Measurements from ENCODE around the gene ARHGAP27. TPM values are rescaled to one million over a fixed set of nuclear protein-coding genes. Genes with fewer than 3 reads are reported as not detected.
"Not testable (repeated sequence)": the region's sequence is repeated elsewhere in the genome, so short reads cannot be mapped to it uniquely, and the experiment has no call there.

Gene ARHGAP27
- polyA plus RNA-seq, 1 experiment, result 0.64 TPM

DNA sequence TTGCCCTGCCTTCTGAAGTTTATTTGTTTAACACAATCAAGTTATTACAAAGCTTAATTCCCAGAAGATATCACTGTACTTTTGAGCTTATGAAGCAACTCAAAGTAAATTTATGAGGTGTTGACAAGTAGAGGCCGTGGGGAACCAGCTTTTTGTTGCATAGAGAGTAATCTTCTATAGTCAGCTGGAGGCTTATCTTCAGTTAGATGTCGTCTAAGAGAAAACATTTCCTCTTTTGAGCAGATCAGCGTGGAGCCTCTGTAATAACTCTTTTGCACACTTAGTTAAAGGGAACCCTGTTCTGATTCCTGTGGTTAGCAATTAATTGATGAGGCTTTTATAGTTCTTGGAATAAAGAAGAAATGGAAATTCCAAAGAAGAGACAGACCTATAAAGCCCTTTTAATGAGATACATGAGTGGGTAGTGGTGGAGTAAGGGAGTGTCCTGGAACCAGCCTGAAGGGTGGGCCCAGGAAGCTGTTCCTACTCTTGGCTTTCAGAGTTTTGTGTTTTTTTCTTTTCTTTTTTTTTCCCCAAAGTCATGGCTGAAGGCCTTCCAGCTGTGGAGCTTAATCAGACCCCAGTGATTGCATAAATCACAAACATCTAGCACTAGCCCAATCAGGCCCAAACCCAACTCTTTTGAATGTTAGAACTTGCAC is 87.0 kb downstream of the ARHGAP27 start:
- peak; percentile 55 for DNase-seq (ENCODE audit: low read depth, low spot score)
- TF ChIP-seq, protein P1, sequence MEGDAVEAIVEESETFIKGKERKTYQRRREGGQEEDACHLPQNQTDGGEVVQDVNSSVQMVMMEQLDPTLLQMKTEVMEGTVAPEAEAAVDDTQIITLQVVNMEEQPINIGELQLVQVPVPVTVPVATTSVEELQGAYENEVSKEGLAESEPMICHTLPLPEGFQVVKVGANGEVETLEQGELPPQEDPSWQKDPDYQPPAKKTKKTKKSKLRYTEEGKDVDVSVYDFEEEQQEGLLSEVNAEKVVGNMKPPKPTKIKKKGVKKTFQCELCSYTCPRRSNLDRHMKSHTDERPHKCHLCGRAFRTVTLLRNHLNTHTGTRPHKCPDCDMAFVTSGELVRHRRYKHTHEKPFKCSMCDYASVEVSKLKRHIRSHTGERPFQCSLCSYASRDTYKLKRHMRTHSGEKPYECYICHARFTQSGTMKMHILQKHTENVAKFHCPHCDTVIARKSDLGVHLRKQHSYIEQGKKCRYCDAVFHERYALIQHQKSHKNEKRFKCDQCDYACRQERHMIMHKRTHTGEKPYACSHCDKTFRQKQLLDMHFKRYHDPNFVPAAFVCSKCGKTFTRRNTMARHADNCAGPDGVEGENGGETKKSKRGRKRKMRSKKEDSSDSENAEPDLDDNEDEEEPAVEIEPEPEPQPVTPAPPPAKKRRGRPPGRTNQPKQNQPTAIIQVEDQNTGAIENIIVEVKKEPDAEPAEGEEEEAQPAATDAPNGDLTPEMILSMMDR (IDR thresholded peaks at IDR 0.05; ENCODE audit: low read depth, low read length), result no peak
- CTCF ChIA-PET, result interaction anchor here (1.0 to 1.1 kb wide), 2 partner anchors 28 to 98 kb away, joined by 3 read pairs; no protein-coding TSS in a partner anchor
- peak overlapping the region; percentile 75 for H3K27ac ChIP-seq (ENCODE audit: low read depth, low read length)
- H3K4me3 ChIP-seq (ENCODE audit: low read depth, low read length), result no peak overlapping the region
- no peaks in the 10 kb centered on the region for H3K27me3 ChIP-seq (ENCODE audit: control insufficient read depth, insufficient read depth, low read length)
- POLR2A ChIA-PET, result interaction anchor here (0.6 to 2.4 kb wide), 12 partner anchors 19 to 519 kb away, joined by 3 to 32 read pairs (median 5); partner anchors contain the start of genes HEXIM1 and MAP3K14
- no peaks in the 10 kb centered on the region for H3K9me3 ChIP-seq (ENCODE audit: control insufficient read depth, insufficient read depth, low read length)

DNA sequence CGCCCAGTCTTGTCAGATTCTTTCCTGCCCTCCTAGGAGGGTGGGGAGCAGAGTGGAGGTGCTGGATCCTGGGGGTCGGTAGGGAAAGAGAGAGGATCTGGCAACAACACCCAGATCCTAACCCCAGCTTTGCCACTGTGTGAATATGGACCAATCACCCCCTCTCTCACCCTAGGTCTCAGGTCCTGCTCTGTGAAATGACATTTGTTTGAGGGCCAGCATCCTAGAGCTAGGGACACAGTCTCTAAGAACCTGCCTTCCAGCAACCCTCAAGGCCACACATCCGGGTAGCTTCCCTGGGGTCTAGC is 87.5 kb downstream of the ARHGAP27 start:
- TF ChIP-seq, protein P1 (IDR thresholded peaks at IDR 0.05; ENCODE audit: low read depth, low read length), result no peak
- H3K4me3 ChIP-seq (ENCODE audit: low read depth, low read length), result no peak overlapping the region
- H3K27ac ChIP-seq (ENCODE audit: low read depth, low read length), result peak overlapping the region; percentile 75
- ChIA-PET POLR2A (interaction anchor here (0.6 to 2.4 kb wide), 10 partner anchors 19 to 519 kb away, joined by 3 to 32 read pairs (median 5); partner anchors contain the start of genes HEXIM1 and MAP3K14), CTCF (interaction anchor here (1.0 to 1.1 kb wide), 2 partner anchors 27 to 98 kb away, joined by 3 read pairs; no protein-coding TSS in a partner anchor)
- no peak for DNase-seq (ENCODE audit: low read depth, low spot score)
- H3K27me3 ChIP-seq (ENCODE audit: control insufficient read depth, insufficient read depth, low read length), result no peaks in the 10 kb centered on the region
- no peaks in the 10 kb centered on the region for H3K9me3 ChIP-seq (ENCODE audit: control insufficient read depth, insufficient read depth, low read length)

DNA sequence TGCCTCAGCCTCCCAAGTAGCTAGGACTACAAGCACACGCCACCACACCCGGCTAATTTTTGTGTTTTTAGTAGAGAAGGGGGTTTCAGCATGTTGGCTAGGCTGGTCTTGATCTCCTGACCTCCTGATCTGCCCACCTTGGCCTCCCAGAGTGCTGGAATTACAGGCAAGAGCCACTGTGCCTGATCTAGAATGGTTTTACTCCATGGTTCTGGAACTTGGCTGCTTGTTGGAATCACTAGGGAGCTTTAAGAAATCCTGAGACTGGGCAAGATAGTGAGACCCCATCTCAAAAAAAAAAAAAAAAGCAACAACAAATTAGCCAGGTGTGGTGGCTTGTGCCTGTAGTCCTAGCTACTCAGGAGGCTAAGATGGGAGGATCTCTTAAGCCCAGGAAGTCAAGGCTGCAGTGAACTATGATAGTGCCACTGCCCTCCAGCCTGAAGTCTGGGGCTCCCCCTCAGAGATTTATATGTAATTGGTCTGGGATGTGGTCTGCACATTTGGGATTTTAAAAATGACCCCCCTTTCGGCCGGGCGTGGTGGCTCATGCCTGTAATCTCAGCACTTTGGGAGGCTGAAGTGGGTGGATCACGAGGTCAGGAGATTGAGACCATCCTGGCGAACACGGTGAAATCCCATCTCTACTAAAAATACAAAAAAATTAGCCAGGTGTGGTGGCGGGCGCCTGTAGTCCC is 88.6 kb downstream of the ARHGAP27 start:
- H3K4me3 ChIP-seq (ENCODE audit: low read depth, low read length); H3K27me3 ChIP-seq (ENCODE audit: control insufficient read depth, insufficient read depth, low read length); H3K27ac ChIP-seq (ENCODE audit: low read depth, low read length); H3K9me3 ChIP-seq (ENCODE audit: control insufficient read depth, insufficient read depth, low read length); DNase-seq (ENCODE audit: low read depth, low spot score): not testable (repeated sequence)
- ChIA-PET POLR2A (interaction anchor here (0.6 to 2.4 kb wide), 3 partner anchors 25 to 216 kb away, joined by 4 to 32 read pairs (median 4); no protein-coding TSS in a partner anchor), CTCF (interaction anchor here (0.5 to 1.1 kb wide), 2 partner anchors 97 to 136 kb away, joined by 3 read pairs; no protein-coding TSS in a partner anchor)

Other genes with a start within 250 kb of the ARHGAP27 start
- gene FMNL1, start 211.0 kb downstream of the ARHGAP27 start, polyA plus RNA-seq (2011; rRNA removed), result 1.1 and 1.8 TPM in 2 replicates
- not detected in 2 replicates for gene SPATA32, start 170.8 kb downstream of the ARHGAP27 start, polyA plus RNA-seq (2011; rRNA removed)
- 4.9 and 6.6 TPM in 2 replicates for gene MAP3K14, start 115.8 kb downstream of the ARHGAP27 start, polyA plus RNA-seq (2011; rRNA removed)
- 18.2 and 18.4 TPM in 2 replicates for gene PLEKHM1, start 57.9 kb upstream of the ARHGAP27 start, polyA plus RNA-seq (2011; rRNA removed)

All from AG04450 (cell line).